GM21576 (cell line): Measurements from ENCODE around the gene SFTPD.

Experiments used
- ATAC-seq: cut with Tn5 transposase; IDR thresholded peaks from one replicate; pipeline ENCODE4 v1.9.1; 2021; ENCODE audit warnings: mild to moderate bottlenecking, moderate library complexity; ENCODE audit not compliant: unreplicated experiment

Gene SFTPD

GRCh38 chr10:79946271-79947082 is 2.4 kb downstream of the SFTPD start:
- ATAC-seq, result no peak

- ATAC-seq, result no peak
Measured at GRCh38 chr10:79944428-79945395, 4.2 kb downstream of the SFTPD start.

DNA sequence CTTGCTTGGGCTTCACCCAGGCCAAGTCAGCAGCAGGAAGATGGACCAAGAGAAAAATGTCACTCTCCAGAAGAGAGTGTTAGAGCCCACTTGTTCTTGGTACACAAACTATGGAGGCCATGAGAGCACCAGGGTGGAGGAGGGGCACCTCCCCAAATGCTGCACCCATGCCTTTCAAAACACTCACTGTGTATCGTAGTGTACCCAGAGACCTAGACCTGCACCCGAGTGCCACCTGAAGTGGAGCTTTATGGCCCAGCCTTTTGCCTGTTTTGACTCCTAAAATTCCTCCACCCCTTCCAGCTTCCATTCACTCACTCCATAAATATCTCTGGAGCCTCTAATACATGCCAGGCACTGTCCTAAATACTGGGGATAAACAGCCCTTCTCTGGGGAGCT is 5.0 kb downstream of the SFTPD start:
- no peak for ATAC-seq

GRCh38 chr10:79942261-79943185 is 6.4 kb downstream of the SFTPD start:
- no peak for ATAC-seq

- ATAC-seq, result no peak
Measured at GRCh38 chr10:79941585-79942210, 7.2 kb downstream of the SFTPD start.

DNA sequence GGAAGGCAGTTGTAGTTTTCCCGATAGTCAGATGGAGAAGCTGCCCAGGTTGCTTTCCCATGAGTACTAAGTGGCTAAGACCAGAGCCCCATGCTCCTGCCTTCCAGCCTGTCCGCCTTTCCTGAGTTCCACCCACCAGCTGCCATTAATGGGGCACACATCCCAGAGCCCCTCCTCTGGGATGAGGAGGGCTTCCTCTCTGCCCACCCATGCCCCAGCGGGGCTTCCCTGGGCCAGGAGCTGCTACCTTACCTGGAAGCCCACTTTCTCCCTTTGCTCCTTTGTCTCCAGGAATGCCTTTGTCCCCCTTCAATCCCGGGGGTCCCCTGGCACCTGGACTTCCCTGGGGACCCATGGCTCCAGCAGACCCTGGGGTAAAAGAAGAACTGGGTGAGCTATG is 7.8 kb downstream of the SFTPD start:
- ATAC-seq, result no peak

DNA sequence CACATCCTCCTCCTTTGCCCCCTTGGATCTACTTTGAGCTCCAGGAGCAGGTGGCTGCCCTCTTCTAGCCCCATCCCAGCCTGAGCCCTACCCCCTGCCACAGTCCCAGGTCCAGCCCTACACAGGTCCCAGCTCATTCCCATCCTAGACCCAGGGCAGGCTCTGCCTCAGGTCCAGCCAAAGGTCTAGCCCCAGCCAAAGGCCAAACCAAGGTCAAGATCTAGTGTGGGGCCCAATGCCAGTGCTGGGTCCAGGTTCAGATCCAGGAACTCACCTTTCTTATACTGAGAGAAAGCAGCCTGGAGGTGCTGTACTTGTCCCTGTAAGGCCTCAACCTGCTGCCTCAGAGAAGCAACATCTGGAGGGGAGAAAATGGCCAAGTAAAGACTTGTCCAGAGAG is 8.5 kb downstream of the SFTPD start:
- ATAC-seq, result no peak

- no peak for ATAC-seq
Measured at GRCh38 chr10:79939969-79940368, 8.9 kb downstream of the SFTPD start.

- peak; percentile 71 for ATAC-seq
Measured at GRCh38 chr10:79938728-79939406, 10.0 kb downstream of the SFTPD start.

DNA sequence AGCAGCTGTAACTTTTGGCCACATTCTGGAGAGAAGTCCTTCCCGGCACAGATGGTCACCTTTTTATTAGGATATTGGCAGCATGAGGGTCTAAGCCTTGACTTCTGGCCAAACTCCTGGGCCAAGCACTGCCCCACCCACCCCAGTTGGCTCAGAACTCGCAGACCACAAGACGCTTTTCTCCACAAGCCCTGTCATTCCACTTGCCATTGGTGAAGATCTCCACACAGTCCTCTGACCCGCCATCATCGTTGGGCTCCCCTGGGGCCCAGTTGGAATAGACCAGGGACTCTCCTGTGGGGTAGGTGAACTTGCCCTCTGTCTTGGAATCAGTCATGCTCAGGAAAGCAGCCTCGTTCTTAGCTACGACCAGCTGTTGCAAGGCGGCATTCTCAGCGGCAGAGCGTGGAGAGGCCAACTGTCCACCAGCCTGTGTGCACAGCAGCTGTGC is 11.2 kb downstream of the SFTPD start:
- ATAC-seq, result no peak

DNA sequence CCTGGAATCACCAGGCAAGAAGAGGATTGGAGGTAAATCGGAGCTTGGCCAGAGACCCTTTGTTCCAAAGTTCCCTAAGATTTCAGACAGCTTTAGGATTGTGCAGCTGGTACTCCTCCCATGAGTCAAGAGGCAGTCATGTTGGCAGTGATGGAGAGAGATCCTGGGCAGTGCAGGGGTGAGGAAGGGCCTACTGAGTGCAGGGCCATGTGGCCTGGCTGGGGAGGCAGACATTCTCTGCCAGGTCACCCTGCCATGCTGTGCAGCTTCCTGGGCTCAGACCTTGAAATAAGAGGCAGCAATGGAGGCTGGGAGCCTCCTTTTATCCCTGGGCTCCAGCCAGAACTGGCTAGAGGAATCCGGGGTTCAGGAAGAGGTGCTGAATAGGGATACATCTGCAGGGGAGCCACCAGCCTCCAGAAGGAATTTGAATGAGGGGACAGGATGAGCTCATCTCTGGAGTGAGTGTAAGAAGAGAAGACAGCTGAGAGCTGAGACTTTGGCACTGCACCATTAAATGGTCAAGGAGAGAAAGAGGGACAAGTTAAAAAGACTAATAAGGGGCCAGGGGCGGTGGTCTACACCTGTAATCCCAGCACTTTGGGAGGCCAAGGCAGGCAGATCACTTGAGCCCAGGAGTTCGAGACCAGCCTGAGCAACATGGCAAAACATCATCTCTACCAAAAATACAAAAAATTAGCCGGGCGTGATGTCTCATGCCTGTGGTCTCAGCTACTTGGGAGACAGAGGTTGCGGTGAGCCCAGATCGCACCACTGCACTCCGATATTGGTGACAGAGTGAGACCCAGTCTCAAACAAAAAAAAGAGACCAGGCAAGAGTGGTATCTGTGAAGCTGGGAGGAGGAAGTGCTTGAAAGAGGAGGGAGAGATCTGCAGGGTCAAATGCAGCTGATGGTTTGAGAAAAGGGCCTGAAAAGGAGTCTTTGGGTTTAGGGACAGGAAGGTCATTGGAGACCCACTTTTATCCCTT is 12.0 kb downstream of the SFTPD start:
- no peak for ATAC-seq

- no peak for ATAC-seq
Measured at GRCh38 chr10:79933961-79934360, 14.9 kb downstream of the SFTPD start.

GRCh38 chr10:79932841-79933379 is 16.0 kb downstream of the SFTPD start:
- ATAC-seq, result no peak

DNA sequence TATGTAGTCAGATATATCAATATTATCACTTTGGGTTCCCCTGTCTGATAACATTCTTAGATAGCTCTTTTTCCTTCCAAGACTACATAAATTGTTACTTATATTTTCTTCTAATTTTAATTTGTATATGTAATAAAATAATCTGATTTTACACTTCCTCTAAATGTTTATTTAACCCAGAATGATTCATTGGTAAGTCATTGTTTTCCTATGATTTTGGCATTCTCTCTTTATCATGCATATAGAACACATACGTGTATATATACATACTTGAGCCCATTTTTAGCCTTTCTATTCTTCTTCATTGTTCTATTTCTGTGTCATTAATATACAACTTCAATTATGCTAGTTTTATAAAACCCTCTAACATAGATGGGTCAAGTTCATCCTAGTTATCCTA is 16.6 kb downstream of the SFTPD start:
- ATAC-seq, result no peak

GRCh38 chr10:79930751-79931150 is 18.2 kb downstream of the SFTPD start:
- no peak for ATAC-seq

GRCh38 chr10:79930267-79930666 is 18.6 kb downstream of the SFTPD start:
- no peak for ATAC-seq

DNA sequence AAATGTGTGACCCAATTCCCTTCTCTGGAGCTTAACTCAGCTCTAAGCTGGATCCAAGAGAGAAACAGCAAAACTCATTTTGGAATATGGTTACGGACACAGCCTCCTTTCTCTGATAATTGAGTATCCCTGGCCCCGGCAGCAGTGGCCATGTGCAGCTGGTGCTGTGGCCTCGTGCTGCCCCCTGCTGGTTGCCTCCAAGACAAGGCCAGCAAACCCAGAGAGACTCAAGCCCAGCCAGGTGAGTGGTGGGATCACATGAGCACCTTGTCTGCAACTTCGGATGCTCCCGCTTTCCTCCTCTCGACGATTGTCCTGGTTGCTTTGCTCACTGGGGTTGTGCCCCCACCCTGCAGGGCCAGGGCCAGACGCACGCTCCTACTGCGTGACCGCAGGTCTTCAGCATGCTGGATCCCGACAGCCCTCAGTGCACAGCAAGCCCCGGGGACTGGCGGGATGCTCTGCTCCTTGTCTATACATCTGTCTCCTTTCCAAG is 19.4 kb downstream of the SFTPD start:
- ATAC-seq, result peak; percentile 84

DNA sequence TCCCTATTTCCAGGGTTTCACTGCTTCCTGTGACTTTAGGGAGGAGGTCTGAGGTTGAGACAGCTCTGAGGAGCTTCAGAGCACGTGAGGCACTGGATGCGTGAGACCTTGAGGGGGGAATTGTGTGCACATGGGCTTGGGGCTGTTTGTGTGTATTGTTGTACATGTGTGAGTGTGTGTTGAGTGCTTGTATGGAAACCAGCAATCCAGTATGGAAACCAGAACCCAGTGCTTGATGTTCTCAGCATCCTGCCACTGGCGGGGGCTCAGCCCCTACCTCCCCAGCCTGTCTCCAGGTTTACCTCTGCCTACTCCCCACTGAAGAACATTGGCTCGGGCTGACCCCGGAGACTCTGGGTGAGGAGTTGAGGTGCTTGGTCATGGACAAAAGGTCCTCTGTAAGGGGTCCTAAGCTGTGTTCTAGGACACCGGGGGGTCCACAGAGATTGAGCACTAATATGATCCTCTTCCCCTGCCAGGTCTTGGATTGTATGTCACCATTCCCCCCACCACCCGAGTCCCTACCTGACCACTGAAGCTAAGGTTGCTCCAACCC is 20.8 kb downstream of the SFTPD start:
- ATAC-seq, result no peak
